Eye (tissue), 1 donor: ENCODE results near the gene SPOCK2.

Source experiments
- DNase-seq: peaks from one replicate; pipeline ENCODE4 v3.0.0-alpha.2; 2015

Gene SPOCK2

DNA sequence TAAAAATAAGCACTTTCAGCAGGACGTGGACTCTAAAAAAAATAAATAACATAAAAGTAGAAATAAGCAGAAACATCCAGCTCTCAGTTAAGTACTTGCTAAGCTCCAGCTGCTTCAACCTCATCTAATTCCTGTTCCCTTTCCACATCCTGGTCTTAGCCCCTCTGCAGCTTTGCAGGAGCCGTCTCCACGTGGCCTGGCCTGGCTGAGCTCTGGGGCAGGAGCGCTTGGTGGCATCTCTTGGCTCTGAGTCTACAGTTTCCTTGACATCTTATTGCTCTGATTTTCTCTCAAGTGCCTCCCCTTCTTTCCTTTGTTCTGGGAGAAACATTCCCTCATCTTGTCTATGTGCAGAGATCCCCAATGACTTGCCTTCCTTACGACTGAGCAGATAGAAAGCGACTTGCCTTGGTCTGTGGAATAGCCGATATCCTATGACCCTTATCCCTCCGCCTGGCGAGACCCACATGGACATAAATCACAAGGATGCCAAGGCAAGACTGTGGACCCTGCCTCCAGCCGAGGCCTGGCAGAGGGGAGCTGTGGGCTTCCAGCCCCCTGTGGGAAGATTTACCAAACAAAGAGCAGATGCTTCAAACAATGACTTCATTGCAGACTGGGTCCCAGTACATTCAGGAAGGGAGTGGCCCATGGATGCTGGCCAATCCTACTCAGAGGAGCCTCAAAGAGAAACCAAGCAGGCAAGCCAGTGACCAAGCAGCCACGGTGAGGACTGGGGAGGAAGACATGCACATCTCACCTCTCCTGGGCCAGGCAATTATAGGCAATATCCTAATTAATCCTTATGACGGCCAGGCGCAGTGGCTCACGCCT is 61.9 kb downstream of the SPOCK2 start:
- DNase-seq, result no peak

DNA sequence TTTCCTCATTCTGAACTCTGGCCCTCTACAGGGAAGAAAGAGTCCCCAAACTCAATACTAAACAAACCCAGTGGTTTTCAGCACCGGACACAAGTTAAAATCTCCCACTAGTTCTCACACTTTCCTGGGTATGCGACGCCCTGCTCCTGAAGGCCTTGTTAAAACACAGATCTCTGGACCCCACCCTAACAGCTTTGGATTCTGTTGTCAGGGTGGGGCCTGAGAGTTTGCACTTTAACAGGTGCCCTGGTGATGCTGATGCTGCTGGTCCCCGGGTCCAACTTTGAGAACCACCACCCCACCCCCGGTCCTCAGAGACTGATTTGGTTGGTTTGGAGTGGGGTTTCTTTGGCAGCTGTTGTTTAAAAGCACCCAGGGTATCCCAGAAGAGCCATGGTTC is 62.5 kb downstream of the SPOCK2 start:
- no peak for DNase-seq

DNA sequence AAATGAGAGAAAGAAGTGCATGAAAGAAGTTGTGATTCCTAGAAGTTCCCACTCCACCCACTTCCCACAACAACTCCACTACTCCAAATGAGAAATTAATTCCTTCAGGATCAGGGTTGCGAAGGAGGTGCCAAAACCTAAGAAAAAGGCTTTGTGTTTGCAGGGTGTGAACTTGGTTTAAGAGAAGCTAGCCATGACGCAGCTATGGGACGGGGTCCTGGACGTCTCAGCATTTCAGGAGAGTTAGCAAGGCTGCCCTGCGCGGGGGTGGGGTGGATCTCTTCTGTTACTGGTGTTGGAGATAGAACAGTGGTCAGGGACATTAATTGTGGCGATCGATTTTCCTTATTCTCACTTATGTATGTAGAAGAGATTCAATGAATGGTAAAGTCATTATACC is 63.0 kb downstream of the SPOCK2 start:
- DNase-seq, result no peak

DNA sequence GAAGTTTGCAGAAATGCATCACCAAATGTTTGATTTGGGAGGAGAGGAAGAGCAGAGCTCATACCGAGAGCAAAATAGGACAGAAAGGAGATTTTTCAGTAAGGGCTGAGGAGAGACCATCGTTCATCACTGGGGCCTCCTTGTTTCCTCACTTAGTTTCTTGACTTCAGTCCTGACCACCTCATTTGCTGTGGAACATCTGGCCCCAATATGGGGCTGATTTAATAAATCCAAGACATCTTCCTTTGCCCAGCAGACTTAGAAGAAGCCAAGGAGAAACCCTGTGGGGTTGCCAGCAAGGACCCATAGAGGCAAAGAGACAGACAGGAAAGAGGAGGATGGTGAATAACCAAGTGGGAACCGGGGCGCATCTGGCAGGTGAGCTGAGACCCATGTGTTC is 63.8 kb downstream of the SPOCK2 start:
- no peak for DNase-seq

DNA sequence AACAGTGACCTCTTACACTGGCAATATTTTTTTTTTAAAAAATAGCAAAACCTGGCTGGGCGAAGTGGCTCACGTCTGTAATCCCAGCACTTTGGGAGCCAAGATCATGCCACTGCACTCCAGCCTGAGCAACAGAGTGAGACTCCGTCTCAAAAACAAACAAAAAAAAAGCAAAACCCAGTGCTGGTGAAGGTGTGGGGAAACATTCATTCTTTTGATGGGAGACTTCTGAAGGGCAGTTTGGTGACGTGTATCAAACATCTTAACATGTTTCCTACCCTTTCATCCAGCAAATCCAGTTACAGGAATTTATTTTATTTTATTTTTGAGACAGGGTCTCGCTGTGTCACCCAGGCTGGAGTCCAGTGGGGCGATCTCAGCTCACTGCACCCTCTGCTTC is 66.1 kb downstream of the SPOCK2 start:
- no peak for DNase-seq

DNA sequence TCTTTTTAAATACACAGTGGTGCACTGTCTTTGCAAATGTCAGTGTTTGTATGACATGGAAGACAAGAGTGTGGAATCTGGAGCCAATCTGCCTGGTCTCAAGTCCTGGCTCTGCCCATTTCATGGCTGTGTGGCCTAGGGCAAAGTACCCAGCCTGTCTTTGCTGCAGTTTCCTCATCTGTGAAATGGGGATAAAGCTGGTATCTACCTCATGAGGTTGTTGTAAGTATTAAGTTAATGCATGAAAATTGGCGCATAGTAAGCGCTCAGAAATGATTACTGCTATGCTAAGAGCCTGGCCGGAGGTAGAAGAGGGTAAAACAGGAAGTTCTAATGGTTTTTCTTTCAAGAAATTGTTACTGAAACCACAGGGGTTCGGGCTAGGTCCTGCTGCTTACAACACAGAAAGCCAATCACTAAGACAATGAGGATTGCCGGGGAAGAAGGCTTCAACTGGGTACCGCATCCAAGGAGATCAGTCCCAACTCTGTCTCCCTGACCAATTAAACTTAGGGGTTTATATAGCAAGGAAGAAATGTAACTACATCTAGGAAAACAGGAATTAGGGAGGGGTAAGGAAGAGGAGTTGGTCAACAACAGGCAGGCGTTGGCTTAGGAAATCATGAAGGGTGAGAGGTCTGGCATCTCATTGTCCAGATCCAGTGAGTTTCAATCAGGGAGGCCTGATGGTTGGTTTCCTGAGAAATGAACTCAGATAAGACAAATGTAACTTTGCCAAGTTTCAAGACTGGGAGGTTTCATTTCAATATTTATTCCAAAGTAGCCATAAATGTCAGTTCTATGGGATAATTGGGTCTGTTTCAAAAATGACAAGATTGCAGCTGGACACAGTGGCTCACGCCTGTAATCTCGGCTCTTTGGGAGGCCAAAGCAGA is 67.2 kb downstream of the SPOCK2 start:
- no peak for DNase-seq

DNA sequence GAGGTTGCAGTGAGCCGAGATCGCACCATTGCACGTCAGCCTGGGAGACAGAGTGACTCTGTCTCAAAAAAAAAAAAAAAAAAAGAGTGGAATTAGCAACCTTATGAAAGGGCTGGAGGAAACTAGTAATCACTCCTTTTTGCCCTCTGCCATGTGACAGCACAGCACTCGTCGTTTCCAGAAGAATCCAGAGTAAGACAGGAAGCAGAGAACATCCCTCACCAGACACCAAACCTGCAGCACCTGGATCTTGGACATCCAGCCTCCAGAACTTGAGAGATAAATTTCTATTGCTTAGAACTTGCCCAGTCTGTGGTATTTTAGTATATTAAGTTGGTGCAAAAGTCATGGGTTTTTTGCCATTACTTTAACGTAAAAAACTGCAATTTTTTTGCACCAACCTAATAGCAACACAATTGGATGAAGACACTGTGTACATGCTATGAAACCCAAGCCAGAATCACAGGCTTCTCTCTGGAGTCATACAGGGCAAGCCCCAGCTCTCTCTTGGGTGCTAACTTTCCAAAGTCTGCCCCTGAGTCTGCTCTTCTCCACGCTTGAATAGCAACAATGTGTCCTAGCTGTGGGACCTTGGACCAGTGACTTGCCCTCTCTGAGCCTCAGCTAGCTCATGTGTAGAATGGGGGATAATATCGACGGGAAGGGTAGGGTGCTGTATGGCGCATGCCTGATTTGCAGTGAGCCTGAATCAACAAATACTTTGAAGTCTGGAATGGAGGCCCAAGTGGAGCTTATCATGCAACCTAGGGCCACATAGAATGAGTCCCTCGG is 69.1 kb downstream of the SPOCK2 start:
- DNase-seq, result no peak

DNA sequence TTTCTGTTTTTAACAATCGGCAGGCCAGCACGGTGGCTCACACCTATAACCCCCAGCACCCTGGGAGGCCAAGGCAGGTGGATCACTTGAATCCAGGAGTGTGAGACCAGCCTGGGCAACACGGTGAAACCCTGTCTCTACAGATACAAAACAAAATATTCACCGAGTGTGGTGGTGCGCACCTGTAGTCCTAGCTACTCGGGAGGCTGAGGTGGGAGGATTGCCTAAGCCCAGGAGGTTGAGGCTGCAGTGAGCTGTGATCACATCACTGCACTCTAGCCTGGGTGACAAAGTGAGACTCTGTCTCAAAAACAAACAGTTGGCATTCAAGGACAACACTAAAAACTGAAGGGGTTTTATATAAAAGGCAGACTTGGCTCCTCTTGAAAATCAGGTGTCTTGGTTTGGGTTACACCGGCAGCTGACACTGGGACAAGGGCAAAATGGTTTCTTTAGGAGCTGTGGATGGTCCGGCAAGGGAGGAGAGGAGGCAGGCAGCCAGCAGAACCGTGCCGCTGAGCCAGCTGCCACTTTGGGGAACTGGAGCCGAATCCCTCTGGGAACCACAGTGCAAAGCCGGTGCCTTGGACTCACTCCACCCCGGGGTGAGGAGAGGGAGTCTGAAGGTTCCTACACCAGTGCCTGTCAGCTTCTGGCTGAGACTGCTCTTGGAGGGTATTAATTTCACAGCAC is 71.6 kb downstream of the SPOCK2 start:
- no peak for DNase-seq

DNA sequence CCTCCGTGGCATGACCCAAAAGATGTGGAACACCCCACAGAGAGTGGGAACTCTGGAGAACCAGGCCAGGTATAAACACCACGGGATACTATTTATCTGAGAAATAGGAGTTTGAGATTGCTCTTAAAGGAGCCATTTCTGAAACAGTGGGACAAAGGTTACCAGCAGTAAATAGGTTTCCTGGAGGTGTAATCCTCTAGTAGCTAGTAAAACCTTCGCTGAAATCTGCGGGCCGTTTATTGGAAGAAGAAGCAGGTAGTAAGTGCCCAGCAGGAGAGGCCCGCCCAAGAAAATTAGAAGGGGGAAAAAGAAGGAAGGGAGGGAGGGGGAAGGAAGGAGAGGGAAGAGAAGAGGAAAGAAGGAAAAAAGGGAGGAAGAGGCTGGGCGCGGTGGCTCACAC is 72.5 kb downstream of the SPOCK2 start:
- DNase-seq, result no peak

DNA sequence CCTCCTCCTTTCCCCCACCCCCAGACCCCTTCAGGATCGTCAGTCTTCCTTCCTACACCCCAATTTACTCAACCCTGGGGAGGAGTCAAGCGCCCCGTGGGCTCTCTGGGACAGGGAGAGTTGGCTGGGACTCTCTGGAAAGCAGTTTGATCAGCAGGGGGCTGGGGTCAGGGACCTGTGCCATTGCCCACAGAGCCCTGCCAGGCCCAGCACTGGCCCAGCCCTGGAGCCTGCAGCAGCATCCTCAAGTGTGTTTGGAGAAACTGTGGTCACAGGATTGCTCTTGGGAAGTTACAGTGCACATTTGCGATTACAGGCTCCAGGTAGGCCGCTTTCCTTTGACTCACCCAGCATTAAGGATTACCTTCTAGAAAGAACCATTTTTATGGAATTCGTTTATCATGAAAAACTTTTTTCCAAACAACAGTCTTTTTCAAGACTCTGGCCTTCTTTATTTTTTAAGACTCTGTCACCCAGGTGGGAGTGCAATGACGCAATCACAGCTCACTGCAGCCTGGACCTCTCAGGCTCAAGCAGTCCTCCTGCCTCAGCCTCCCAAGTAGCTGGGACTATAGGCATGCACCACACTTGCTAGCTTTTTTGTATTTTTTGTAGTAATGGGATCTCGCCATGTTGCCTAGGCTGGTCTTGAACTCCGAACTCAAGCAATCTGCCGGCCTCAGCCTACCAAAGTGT is 73.4 kb downstream of the SPOCK2 start:
- no peak for DNase-seq

DNA sequence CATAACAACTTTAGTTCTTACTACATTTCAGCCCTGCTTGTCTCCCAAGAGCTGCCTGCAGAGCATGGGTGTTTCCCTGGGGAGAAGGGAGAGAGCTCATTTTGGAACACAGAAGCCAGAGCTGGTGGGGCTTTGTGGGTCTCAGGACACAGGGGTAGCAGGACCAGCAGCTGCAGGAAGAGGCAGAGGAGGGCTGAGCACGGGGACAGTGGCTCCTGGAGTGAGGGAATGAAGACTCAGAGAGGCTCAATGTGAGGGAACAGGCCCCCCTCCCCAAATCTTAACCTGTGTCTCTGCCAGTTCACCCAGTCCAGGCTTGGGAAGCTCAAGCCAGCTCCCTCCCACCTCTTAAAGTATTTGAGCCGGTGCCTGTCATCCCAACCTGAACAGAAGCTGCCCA is 74.2 kb downstream of the SPOCK2 start:
- no peak for DNase-seq

DNA sequence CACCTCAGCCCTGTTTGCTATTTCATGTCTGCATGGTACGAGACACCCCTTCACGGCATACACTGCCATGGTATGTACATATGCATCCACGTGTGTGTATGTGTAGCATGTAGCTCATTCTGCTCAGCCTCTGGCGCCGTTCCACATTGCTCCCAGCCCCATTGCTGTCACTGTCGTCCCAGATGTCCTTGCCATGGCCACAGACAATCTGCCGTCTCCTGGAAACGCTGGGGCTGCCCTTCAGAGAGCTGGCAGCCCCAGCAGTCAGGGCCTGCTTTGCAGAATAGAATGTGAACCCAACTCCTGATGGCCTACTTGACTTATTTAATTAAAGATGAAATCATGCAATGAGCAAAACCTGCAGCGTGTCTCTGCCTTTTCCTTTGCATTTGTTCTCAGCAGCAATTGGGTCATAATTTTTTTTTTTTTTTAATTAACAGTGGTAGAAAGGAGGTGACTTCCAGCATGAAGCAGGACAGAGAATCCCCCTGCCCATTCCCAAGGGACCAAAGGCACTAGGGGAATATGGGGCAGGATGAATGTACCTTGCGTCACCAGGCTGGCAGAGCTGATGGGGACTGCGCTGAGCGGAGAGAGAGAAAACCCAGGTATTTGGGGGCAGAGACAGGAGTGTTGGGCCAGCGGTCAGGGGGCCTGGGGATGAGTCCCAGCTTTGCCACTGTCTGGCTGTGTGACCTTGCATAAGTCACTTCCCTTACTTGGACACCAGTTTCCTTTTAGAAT is 75.0 kb downstream of the SPOCK2 start:
- DNase-seq, result no peak

DNA sequence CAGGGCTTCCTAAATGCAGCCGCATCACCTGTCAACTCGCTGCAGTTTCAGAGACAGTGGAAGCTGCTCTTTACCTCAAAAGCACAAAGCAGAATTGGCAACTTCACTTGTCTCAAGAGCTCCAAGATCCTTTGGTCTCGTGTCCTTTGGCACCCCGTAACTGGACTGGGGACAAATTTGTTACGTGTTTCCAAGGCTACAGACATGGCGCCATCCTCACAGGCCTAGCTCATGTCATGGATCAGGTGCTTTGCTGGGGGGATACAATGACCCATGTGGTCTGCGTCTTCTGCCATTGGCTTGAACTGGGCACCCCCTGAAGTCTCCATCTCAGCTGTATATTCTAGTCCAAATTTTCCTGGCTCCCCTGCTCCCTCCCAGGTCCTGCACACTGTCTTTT is 75.6 kb downstream of the SPOCK2 start:
- no peak for DNase-seq

DNA sequence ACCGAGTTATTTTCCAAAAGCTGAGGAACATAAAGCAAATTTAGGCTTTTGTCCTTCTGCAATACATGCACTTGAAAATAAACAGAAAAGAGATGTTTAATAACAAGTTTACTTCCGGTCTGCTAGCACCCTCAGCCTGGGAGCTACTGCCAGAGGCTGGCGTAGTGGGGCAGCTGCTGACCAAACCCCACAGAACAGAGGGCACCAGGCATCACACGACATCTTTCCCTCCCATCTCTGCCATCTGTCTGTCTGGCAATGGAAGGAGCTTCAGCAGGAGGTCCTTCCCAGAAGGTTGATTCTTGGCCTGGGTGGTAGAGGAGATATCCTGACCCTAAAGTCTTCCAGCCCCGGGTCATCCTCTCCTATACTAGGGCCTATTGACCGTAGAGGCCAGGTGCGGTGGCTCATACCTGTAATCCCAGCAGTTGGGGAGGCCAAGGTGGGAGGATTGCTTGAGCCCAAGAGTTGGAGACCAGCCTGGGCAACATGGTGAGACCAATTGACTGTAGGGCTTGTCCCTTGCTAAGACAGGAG is 76.3 kb downstream of the SPOCK2 start:
- no peak for DNase-seq

DNA sequence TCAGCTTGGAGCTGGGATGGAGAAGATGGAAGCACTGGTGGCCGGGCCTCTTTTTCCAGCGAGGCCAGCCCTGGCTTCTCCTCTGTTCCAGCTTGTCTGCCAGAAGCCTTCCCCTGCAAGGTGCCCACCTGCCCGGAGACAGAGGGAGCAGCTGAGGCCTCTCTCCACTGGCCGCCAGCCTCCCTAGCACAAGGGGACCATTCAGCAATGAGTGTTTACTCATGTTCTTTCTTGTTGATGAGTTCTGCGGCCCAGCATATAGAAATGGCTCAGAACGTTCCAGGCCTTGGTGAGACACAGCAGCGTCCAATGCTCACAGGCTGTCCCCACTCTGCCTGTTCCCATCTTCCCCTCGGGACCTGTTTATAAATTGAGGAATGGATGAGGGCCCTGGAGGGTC is 76.9 kb downstream of the SPOCK2 start:
- DNase-seq, result no peak

DNA sequence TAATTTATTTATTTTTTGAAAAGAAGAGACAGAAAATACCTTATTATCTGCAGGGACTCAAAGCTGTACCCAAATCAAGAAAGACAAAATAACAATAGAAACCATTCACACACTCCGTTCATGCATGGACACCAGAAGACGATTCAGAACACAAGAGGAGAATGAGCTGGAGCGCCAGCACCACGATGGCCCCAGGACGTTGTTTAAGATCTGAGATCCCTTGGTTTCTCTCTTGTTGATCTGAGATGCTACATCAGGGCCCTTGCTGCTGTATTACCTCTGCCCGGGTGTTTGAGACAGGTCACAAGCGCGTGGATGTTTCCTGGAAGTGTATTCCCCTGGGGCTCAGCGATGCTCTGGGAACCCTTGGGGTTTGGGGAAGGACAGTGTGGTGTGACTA is 77.3 kb downstream of the SPOCK2 start:
- no peak for DNase-seq

DNA sequence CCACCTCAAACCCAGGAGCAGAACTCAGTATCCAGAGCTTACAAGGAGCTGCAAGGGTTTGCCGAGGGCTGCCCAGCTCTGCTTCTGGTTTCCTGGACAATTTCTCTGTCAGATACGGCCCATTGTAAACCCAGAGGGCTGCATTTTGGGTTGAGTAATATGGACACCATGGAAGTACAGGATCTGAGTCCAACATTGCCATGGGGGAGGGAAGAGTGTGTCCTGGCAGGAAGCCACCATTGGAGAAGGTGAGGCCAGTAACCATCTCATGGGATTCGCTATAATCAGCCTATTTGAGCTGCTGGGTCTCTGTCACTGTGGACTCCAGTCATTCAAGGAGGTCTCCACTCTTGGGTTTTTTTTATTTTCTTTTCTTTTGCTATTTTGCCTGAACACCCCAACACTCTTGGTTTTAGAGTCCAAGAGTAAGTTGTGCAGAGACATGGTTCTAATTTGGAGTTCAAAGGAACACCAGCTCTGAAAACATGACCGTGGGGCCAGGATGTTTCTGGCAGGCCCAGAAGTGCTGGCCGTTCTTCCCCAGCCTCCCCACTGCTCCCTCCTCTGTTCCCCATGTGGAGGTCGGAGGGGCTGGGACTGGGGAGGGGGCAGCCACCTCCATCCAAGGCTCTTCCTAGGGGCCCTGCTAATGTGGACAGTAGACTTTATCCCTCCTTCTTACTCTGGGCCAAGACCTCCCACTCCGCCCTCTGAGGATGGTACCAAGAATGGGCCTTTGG is 77.9 kb downstream of the SPOCK2 start:
- DNase-seq, result no peak

DNA sequence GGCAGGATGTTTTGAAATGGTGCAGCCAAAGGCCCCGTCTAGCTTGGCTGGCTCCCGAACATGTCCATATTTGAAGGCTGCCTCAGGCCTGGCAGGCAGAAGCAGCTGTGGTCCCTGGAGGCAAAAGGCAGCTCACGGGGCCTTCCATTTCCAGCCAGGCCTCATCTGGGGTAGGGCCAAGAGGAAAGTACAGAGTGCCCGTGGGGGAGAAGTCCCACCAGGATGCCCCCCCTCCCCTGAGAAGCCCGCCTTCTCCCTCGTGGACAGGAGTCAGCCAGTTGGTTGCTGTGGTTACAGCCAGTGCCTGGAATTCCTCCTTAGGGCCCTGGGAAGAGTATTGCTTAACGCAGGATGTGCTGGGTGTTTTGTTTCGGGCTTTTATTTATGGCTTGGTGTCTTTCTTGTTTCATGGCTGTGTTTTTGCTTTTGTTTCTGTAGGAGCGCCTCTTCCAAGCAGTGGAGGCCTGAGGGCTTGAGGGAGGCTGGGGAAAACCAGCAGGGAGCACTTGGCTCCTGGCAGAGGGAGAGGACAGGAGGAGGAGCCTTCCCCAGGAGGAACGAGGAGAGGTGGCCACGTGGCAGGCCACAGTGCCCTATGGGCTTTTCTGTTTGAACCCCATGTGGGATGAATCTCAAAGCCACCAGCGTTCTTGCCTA is 78.8 kb downstream of the SPOCK2 start:
- DNase-seq, result peak; percentile 83

DNA sequence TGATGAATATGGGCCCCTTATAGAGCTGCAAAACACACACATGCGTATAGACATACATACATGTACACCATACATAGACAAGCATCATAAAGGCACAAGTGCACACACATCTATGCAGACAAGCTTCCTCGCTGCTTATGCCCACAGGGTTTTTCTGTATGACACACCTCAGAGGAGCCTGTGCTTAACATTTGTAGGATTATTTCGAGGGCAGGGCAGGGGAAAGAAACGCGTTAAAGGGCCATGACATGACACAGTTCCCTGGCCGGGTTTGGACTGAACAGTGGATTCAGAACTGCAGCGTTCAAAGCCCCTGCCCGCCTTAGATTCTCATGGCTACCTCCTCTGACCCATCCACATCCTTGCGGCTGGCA is 79.3 kb downstream of the SPOCK2 start:
- DNase-seq, result no peak
